Transverse colon (tissue), 4 donors: ENCODE data around the gene AHI1. TPM values are rescaled to one million over a fixed set of nuclear protein-coding genes. Genes with fewer than 3 reads are reported as not detected.

Source experiments
- DNase-seq: peaks from one replicate; pipeline ENCODE4 v3.0.0-alpha.2; 2019
- H3K27ac ChIP-seq, 4 donors: fragments of 200-600 bp; sonication (generic); 2 replicates each; pipeline ENCODE4 v1.5.1; 2016 to 2018; ENCODE audit warnings: inconsistent platforms in 4 of 4
- H3K27me3 ChIP-seq: fragments of 200-600 bp; sonication (generic); 2 replicates; pipeline ENCODE4 v1.5.1; 2017; ENCODE audit warnings: inconsistent platforms
- H3K36me3 ChIP-seq, 4 donors: fragments of 200-600 bp; sonication (generic); 2 replicates each; pipeline ENCODE4 v1.5.1; 2017 to 2019; ENCODE audit warnings: inconsistent platforms in 4 of 4
- H3K4me1 ChIP-seq, 4 donors: fragments of 200-600 bp; sonication (generic); 2 replicates each; pipeline ENCODE4 v1.5.1; 2017 to 2020; ENCODE audit warnings: inconsistent platforms in 4 of 4
- H3K4me3 ChIP-seq, 4 donors: fragments of 200-600 bp; sonication (generic); 1 replicate in 1 of 4; 2 replicates in 3 of 4; pipeline versions ENCODE4 v1.5.1 to v1.6.1; 2017 to 2019; ENCODE audit warnings: inconsistent platforms in 4 of 4
- H3K9me3 ChIP-seq, 2 donors: fragments of 200-600 bp; sonication (generic); 2 replicates each; pipeline ENCODE4 v1.5.1; 2017 to 2019; ENCODE audit warnings: inconsistent platforms in 2 of 2
- EP300 ChIP-seq: sonication (generic); formaldehyde crosslinking; IDR thresholded peaks from one replicate; pipeline ENCODE4 v1.6.1; 2017; ENCODE audit warnings: antibody characterized with exemption, low read depth
- POLR2A ChIP-seq: fragments of 450-650 bp; IDR thresholded peaks from one replicate; pipeline ENCODE4 v1.6.1; 2016; ENCODE audit warnings: antibody characterized with exemption, mild to moderate bottlenecking, moderate library complexity
- POLR2AphosphoS5 ChIP-seq, 3 donors: sonication (generic); formaldehyde crosslinking; IDR thresholded peaks; one replicate each; pipeline ENCODE4 v1.6.1; 2016; ENCODE audit warnings: antibody characterized with exemption in 3 of 3
- WGBS, 2 donors: methylation state at CpG; one replicate each; pipeline ENCODE4 v1.1.5; 2018; ENCODE audit warnings: low coverage in 1 of 2; 5-methylcytosine and 5-hydroxymethylcytosine counted together
- in situ Hi-C, 4 donors: fragments of 200-750 bp; cut with MboI; loops; one replicate each; pipeline versions ENCODE4 v1.15.0 to v1.15.1; 2017; ENCODE audit warnings: low sequenced_read_pairs in 3 of 4, low pct_ligation_motif_present in 1 of 4, low pct_unique_long_range_greater_than_20kb in 1 of 4
- intact Hi-C: fragments of 100-400 bp; cut with DNase I; formaldehyde crosslinking; loops from one replicate; pipeline ENCODE4 v1.15.1; 2023; ENCODE audit warnings: low total_unique reads
- total RNA-seq, 4 donors: library from RNA; depleted of rRNA; stranded (reverse); fragments of >200 nt; gene quantifications; one replicate each; pipeline ENCODE4 v1.1.0, GENCODE V29; 2016
- TF ChIP-seq, protein P1 (sequence below), 5 experiments: fragments of 200-600 bp in 3 of 5; fragments of 450-650 bp in 2 of 5; sonication (generic) in 3 of 5; IDR thresholded peaks; 1 replicate in 2 of 5; 2 replicates in 3 of 5; pipeline ENCODE4 v1.5.1; 2016 to 2017; ENCODE audit warnings: antibody characterized with exemption in 5 of 5, inconsistent platforms in 3 of 5, mild to moderate bottlenecking in 2 of 5, moderate library complexity in 1 of 5

The AHI1 gene
- total RNA-seq, 4 donors from 2014 or later = 16.2 to 119 (median 34.2) TPM

DNA sequence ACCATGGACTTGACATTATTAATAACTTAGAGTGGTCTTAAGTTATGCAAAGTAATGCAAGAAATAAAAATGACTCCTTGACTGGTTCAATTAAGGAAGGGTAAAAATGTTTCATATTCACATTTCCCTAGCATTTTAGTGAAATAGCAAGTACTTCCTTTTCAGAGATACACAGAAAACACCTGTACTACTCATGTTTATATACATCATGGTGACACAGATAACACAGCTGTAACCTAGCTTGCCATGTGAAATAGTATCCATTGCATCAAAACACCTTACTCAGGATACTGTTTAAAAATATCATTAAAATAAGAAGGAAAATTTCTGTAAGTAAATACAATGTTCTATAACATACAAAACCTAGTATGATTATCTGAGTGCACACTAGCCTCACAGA, 102.4 kb downstream of the AHI1 start:
- H3K4me3 ChIP-seq = no peak overlapping the region
- peaks cover 0 to 4% (median 0%) of the 10 kb centered on the region in 4 donors for H3K4me1 ChIP-seq
- intact Hi-C loops (no loop called here), in situ Hi-C loops (no loop called here)
- no peaks in the 10 kb centered on the region for H3K36me3 ChIP-seq
- TF ChIP-seq EP300 (no peak), POLR2AphosphoS5 (IDR thresholded peaks at IDR 0.05) (no peak), POLR2A (no peak)
- TF ChIP-seq, protein P1, sequence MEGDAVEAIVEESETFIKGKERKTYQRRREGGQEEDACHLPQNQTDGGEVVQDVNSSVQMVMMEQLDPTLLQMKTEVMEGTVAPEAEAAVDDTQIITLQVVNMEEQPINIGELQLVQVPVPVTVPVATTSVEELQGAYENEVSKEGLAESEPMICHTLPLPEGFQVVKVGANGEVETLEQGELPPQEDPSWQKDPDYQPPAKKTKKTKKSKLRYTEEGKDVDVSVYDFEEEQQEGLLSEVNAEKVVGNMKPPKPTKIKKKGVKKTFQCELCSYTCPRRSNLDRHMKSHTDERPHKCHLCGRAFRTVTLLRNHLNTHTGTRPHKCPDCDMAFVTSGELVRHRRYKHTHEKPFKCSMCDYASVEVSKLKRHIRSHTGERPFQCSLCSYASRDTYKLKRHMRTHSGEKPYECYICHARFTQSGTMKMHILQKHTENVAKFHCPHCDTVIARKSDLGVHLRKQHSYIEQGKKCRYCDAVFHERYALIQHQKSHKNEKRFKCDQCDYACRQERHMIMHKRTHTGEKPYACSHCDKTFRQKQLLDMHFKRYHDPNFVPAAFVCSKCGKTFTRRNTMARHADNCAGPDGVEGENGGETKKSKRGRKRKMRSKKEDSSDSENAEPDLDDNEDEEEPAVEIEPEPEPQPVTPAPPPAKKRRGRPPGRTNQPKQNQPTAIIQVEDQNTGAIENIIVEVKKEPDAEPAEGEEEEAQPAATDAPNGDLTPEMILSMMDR (IDR thresholded peaks at IDR 0.05) = no peak
- H3K27me3 ChIP-seq = no peaks in the 10 kb centered on the region
- no peak for DNase-seq
- no peak overlapping the region for H3K27ac ChIP-seq
- no peaks in the 10 kb centered on the region for H3K9me3 ChIP-seq

DNA sequence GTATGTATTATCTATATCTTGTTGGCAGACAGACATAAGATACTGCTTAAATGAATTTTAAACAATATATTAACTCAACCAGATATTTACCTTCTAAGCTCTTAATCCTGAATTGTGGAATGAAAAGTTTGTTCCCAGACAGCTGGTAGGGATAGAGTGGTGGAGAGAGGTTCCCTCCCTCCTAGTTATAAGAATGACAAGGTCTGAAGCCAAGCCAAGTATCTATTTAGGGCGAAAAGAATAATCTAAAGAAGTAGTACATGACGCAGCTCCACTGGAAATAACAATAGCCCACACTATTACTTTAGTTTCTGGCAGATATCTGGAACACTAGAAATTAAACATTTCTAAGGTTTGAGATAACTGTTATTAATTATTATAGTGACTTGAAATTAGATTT, 104.3 kb downstream of the AHI1 start:
- Histone ChIP-seq H3K4me1 (no peaks in the 10 kb centered on the region), H3K9me3 (no peaks in the 10 kb centered on the region), H3K27me3 (no peaks in the 10 kb centered on the region), H3K27ac (no peak overlapping the region), H3K36me3 (no peaks in the 10 kb centered on the region), H3K4me3 (no peak overlapping the region)
- TF ChIP-seq POLR2A (no peak), POLR2AphosphoS5 (IDR thresholded peaks at IDR 0.05) (no peak), EP300 (no peak)
- TF ChIP-seq, protein P1 (IDR thresholded peaks at IDR 0.05) = no peak
- in situ Hi-C loops (no loop called here), intact Hi-C loops (no loop called here)
- 92 to 93% methylated on average over 2 of the region's 2 CpGs for WGBS, 2 donors
- no peak for DNase-seq

DNA sequence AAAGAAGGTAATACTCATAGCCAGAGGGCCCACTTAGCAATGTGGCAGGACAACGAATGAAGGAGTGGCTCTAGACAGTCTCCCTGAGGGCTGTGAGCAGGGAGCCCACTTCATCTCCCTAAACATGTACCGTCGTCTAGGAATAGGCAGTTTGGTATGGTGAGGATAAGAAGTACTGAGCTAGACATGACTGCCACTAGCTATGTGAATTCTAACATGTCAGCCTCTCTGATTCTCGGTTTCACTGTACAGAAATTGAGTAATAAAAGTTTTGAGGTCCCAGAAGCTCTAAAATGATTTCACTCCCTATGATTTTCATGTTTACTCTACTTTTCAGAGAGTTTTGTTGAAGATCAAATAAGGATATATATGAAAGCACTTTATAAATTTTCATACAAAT, 107.1 kb downstream of the AHI1 start:
- Histone ChIP-seq H3K27ac (no peak overlapping the region), H3K4me3 (no peak overlapping the region), H3K9me3 (no peaks in the 10 kb centered on the region), H3K36me3 (no peaks in the 10 kb centered on the region), H3K4me1 (no peaks in the 10 kb centered on the region), H3K27me3 (no peaks in the 10 kb centered on the region)
- whole genome bisulfite sequencing, 2 donors = 85 to 87% methylated on average over 2 to 4 of the region's 4 CpGs
- intact Hi-C loops (no loop called here), in situ Hi-C loops (no loop called here)
- no peak for TF ChIP-seq EP300
- no peak for TF ChIP-seq POLR2A
- no peak for TF ChIP-seq POLR2AphosphoS5 (IDR thresholded peaks at IDR 0.05)
- TF ChIP-seq, protein P1 (IDR thresholded peaks at IDR 0.05) = no peak
- no peak for DNase-seq

DNA sequence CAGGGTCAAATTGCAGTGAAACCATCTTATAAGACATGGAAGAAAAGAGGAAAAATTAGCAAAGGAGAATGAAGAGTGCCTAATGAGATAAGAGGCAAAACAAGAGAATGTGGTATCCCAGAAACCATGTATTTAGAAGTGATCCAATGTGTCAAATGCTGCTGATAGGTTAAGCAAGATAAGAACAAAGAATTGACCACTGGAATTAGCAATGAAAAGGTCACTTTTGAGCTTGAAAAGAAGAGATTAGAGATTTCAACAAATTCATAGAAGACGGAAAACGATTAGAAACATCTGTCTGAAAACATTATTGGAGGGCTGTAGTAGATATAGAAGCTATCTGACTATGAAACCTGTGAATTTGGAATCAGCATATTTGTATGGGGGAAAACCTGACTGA, 112.2 kb downstream of the AHI1 start:
- 95% methylated on average over 2 of the region's 2 CpGs for WGBS, 2 donors
- intact Hi-C loops = no loop called here
- Histone ChIP-seq H3K9me3 (no peaks in the 10 kb centered on the region), H3K4me1 (no peaks in the 10 kb centered on the region), H3K27ac (no peak overlapping the region), H3K27me3 (no peaks in the 10 kb centered on the region), H3K36me3 (no peaks in the 10 kb centered on the region), H3K4me3 (no peak overlapping the region)
- TF ChIP-seq EP300 = no peak
- TF ChIP-seq, protein P1 (IDR thresholded peaks at IDR 0.05) = no peak
- TF ChIP-seq POLR2A = no peak
- no peak for TF ChIP-seq POLR2AphosphoS5 (IDR thresholded peaks at IDR 0.05)
- in situ Hi-C loops = no loop called here
- DNase-seq = no peak
